ENCODE results near the gene CCND2. TPM values are rescaled to one million over a fixed set of nuclear protein-coding genes. Genes with fewer than 3 reads are reported as not detected.

CCND2 gene
- total RNA-seq, 1 experiment from 2014 or later, result 194 TPM

- peaks cover 85% of the 10 kb centered on the region for H3K36me3 Mint-ChIP-seq
- DNase-seq (ENCODE audit: low spot score), result peak; percentile 4
- peaks cover 51% of the 10 kb centered on the region for H3K4me1 Mint-ChIP-seq
- no peak overlapping the region for H3K4me3 Mint-ChIP-seq
- CTCF ChIA-PET, result interaction anchor here (1.0 to 1.9 kb wide), 2 partner anchors 10 to 16 kb away, joined by 4 read pairs; no protein-coding TSS in a partner anchor
- no peak for ATAC-seq
- no peaks in the 10 kb centered on the region for H3K9me3 Mint-ChIP-seq
- peak overlapping the region; percentile 39 for H3K27ac Mint-ChIP-seq
- H3K27me3 Mint-ChIP-seq (ENCODE audit: low read depth), result no peaks in the 10 kb centered on the region
- POLR2A ChIA-PET, result no interaction called here
- TF ChIP-seq ZMAT4 (CRISPR knock-in tag; IDR thresholded peaks at IDR 0.05) (no peak), ZNF416 (CRISPR knock-in tag; IDR thresholded peaks at IDR 0.05) (no peak), ZNF281 (CRISPR knock-in tag; IDR thresholded peaks at IDR 0.05) (no peak), FOXJ3 (CRISPR knock-in tag; IDR thresholded peaks at IDR 0.05; ENCODE audit: borderline replicate concordance) (no peak), TP53 (CRISPR knock-in tag; IDR thresholded peaks at IDR 0.05) (no peak), ZNF425 (CRISPR knock-in tag; conservative IDR thresholded peaks at IDR 0.05) (no peak), USF1 (CRISPR knock-in tag; IDR thresholded peaks at IDR 0.05) (no peak), ZBTB21 (CRISPR knock-in tag; IDR thresholded peaks at IDR 0.05; ENCODE audit: borderline replicate concordance) (no peak), JAZF1 (CRISPR knock-in tag; IDR thresholded peaks at IDR 0.05) (no peak), ATF2 (CRISPR knock-in tag; IDR thresholded peaks at IDR 0.05; ENCODE audit: borderline replicate concordance, low read depth) (no peak), NFE2L1 (CRISPR knock-in tag; IDR thresholded peaks at IDR 0.05) (no peak), ZNF121 (CRISPR knock-in tag; IDR thresholded peaks at IDR 0.05) (no peak), TCF7 (CRISPR knock-in tag; IDR thresholded peaks at IDR 0.05; ENCODE audit: low read depth) (no peak), ARID4B (CRISPR knock-in tag; IDR thresholded peaks at IDR 0.05; ENCODE audit: borderline replicate concordance) (no peak), NFYB (CRISPR knock-in tag; conservative IDR thresholded peaks at IDR 0.05; ENCODE audit: low read depth) (no peak), STAT6 (CRISPR knock-in tag; conservative IDR thresholded peaks at IDR 0.05; ENCODE audit: low read depth) (no peak), USF2 (CRISPR knock-in tag; IDR thresholded peaks at IDR 0.05) (no peak), ZBTB43 (CRISPR knock-in tag; IDR thresholded peaks at IDR 0.05) (no peak)
These were observed 18.9 kb downstream of the CCND2 start for GRCh38 chr12:4292341-4293073.
